ENCODE measurements around the gene IRF7.
"Not testable (repeated sequence)": the region's sequence is repeated elsewhere in the genome, so short reads cannot be mapped to it uniquely, and the experiment has no call there.

Gene IRF7

GRCh38 chr11:657691-658126 is 42.0 kb upstream of the IRF7 start:
- H3K4me3 ChIP-seq (ENCODE audit: low read depth, low read length): no peak overlapping the region
- TF ChIP-seq CTCF (IDR thresholded peaks at IDR 0.05; ENCODE audit: borderline replicate concordance, insufficient read depth, low read depth, low read length): no peak

- no peak overlapping the region for H3K4me3 ChIP-seq (ENCODE audit: low read depth, low read length)
- TF ChIP-seq CTCF (IDR thresholded peaks at IDR 0.05; ENCODE audit: borderline replicate concordance, insufficient read depth, low read depth, low read length): no peak
These were observed 41.1 kb upstream of the IRF7 start for GRCh38 chr11:656866-657265.

- no peak for TF ChIP-seq CTCF (IDR thresholded peaks at IDR 0.05; ENCODE audit: borderline replicate concordance, insufficient read depth, low read depth, low read length)
- H3K4me3 ChIP-seq (ENCODE audit: low read depth, low read length): no peak overlapping the region
These were observed 40.7 kb upstream of the IRF7 start for GRCh38 chr11:656426-656825.

- no peak overlapping the region for H3K4me3 ChIP-seq (ENCODE audit: low read depth, low read length)
- no peak for TF ChIP-seq CTCF (IDR thresholded peaks at IDR 0.05; ENCODE audit: borderline replicate concordance, insufficient read depth, low read depth, low read length)
These were observed 39.4 kb upstream of the IRF7 start for GRCh38 chr11:655036-655726.

GRCh38 chr11:654444-654843 is 38.7 kb upstream of the IRF7 start:
- H3K4me3 ChIP-seq (ENCODE audit: low read depth, low read length): not testable (repeated sequence)

- no peak for TF ChIP-seq CTCF (IDR thresholded peaks at IDR 0.05; ENCODE audit: borderline replicate concordance, insufficient read depth, low read depth, low read length)
These were observed 38.1 kb upstream of the IRF7 start for GRCh38 chr11:653837-654236.

GRCh38 chr11:653136-653535 is 37.4 kb upstream of the IRF7 start:
- not testable (repeated sequence) for H3K4me3 ChIP-seq (ENCODE audit: low read depth, low read length)

More at GRCh38 chr11:653837-654236, 38.1 kb upstream of the IRF7 start:
- no peak overlapping the region for H3K4me3 ChIP-seq (ENCODE audit: low read depth, low read length)

GRCh38 chr11:650482-650881 is 34.7 kb upstream of the IRF7 start:
- H3K4me3 ChIP-seq (ENCODE audit: low read depth, low read length): no peak overlapping the region
- no peak for TF ChIP-seq CTCF (IDR thresholded peaks at IDR 0.05; ENCODE audit: borderline replicate concordance, insufficient read depth, low read depth, low read length)

- H3K4me3 ChIP-seq (ENCODE audit: low read depth, low read length): not testable (repeated sequence)
These were observed 32.0 kb upstream of the IRF7 start for GRCh38 chr11:647672-648158.

All from GM12875 (cell line).